Measurements from ENCODE around the gene CHSY1.

Gene CHSY1

GRCh38 chr15:101181349-101181748, 70.5 kb downstream of the CHSY1 start:
- H3K36me3 ChIP-seq (ENCODE audit: control insufficient read depth, insufficient read depth, low read length) = no peaks in the 10 kb centered on the region
- no peak overlapping the region for H2AFZ ChIP-seq
- H3K4me1 ChIP-seq = no peaks in the 10 kb centered on the region
- H3K4me2 ChIP-seq (ENCODE audit: low read length) = no peak overlapping the region
- H3K27ac ChIP-seq = no peak overlapping the region
- no peaks in the 10 kb centered on the region for H3K27me3 ChIP-seq (ENCODE audit: control insufficient read depth, insufficient read depth, low read length)
- H3K9ac ChIP-seq = no peak overlapping the region
- no peak overlapping the region for H3K4me3 ChIP-seq (ENCODE audit: low read depth, low read length)
- no peaks in the 10 kb centered on the region for H3K9me3 ChIP-seq (ENCODE audit: control insufficient read depth, low read length)
- no peak for TF ChIP-seq CTCF (IDR thresholded peaks at IDR 0.05)
- peaks cover 5% of the 10 kb centered on the region for H3K79me2 ChIP-seq

- peaks cover 5% of the 10 kb centered on the region for H3K79me2 ChIP-seq
- H3K4me1 ChIP-seq = no peaks in the 10 kb centered on the region
- no peak overlapping the region for H3K4me2 ChIP-seq (ENCODE audit: low read length)
- no peak overlapping the region for H3K27ac ChIP-seq
- H3K9ac ChIP-seq = no peak overlapping the region
- no peak overlapping the region for H2AFZ ChIP-seq
- no peaks in the 10 kb centered on the region for H3K9me3 ChIP-seq (ENCODE audit: control insufficient read depth, low read length)
- TF ChIP-seq CTCF (IDR thresholded peaks at IDR 0.05) = no peak
- no peak overlapping the region for H3K4me3 ChIP-seq (ENCODE audit: low read depth, low read length)
- no peaks in the 10 kb centered on the region for H3K36me3 ChIP-seq (ENCODE audit: control insufficient read depth, insufficient read depth, low read length)
- H3K27me3 ChIP-seq (ENCODE audit: control insufficient read depth, insufficient read depth, low read length) = no peaks in the 10 kb centered on the region
Observed at GRCh38 chr15:101180620-101181307, 71.1 kb downstream of the CHSY1 start.

- Histone ChIP-seq H3K27ac (no peak overlapping the region), H3K4me1 (no peaks in the 10 kb centered on the region)
Observed at GRCh38 chr15:101179341-101180153, 72.3 kb downstream of the CHSY1 start.

DNA sequence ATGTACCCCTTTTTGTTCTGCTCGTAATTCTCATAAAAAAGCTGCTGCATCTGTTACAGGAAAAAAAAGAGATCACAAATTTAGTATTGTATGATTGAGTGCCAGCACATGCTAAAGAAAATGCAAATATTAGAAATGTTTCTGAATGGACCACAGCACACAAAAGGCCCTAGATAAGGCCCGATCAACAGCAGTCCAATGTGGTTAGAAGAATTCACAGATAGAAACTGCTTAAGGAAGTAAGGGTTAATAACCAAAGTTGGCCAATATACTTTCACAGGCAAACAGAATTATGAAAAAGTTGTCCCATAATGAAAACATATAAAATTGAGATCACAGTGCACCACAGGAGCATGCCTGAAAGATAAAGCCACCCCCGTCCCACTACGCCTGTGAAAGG, 72.9 kb downstream of the CHSY1 start:
- Histone ChIP-seq H3K9me3 (ENCODE audit: control insufficient read depth, low read length) (no peaks in the 10 kb centered on the region), H3K9ac (no peak overlapping the region), H3K4me3 (ENCODE audit: low read depth, low read length) (no peak overlapping the region), H2AFZ (no peak overlapping the region), H3K4me2 (ENCODE audit: low read length) (no peak overlapping the region), H3K4me1 (no peaks in the 10 kb centered on the region), H3K79me2 (no peaks in the 10 kb centered on the region), H3K27me3 (ENCODE audit: control insufficient read depth, insufficient read depth, low read length) (no peaks in the 10 kb centered on the region), H3K36me3 (ENCODE audit: control insufficient read depth, insufficient read depth, low read length) (no peaks in the 10 kb centered on the region), H3K27ac (no peak overlapping the region)
- TF ChIP-seq CTCF (IDR thresholded peaks at IDR 0.05) = no peak

More at GRCh38 chr15:101179341-101180153, 72.3 kb downstream of the CHSY1 start:
- Histone ChIP-seq H3K9ac (no peak overlapping the region), H3K27me3 (ENCODE audit: control insufficient read depth, insufficient read depth, low read length) (no peaks in the 10 kb centered on the region), H2AFZ (no peak overlapping the region), H3K36me3 (ENCODE audit: control insufficient read depth, insufficient read depth, low read length) (no peaks in the 10 kb centered on the region), H3K79me2 (no peaks in the 10 kb centered on the region), H3K9me3 (ENCODE audit: control insufficient read depth, low read length) (no peaks in the 10 kb centered on the region), H3K4me3 (ENCODE audit: low read depth, low read length) (no peak overlapping the region), H3K4me2 (ENCODE audit: low read length) (no peak overlapping the region)
- no peak for TF ChIP-seq CTCF (IDR thresholded peaks at IDR 0.05)
